HCT116 (cell line): ENCODE measurements around the gene NME1. TPM values are rescaled to one million over a fixed set of nuclear protein-coding genes. Genes with fewer than 3 reads are reported as not detected.

Source experiments
- ATAC-seq: fragments of 200-7000 bp; cut with Tn5 transposase; 2 replicates; pipeline ENCODE4 v1.9.1; 2020; ENCODE audit warnings: mild to moderate bottlenecking, moderate library complexity
- BruUV-seq: library from RNA; stranded (reverse); fragments of 400-500 nt; replicated peaks from 2 replicates; lab custom pipeline; 2021; lab: Mats Ljungman, UMichigan
- CTCF ChIA-PET: fragments of 300-600 bp; sonication (Branson Sonifier 250); formaldehyde crosslinking; loops from one replicate; lab custom pipeline; 2021; ENCODE audit warnings: antibody characterized with exemption; lab: Charles Lee
- POLR2A ChIA-PET: fragments of 300-600, 350-600 bp; sonication (Branson Sonifier 250); formaldehyde crosslinking; loops from one replicate; lab custom pipeline; 2021; ENCODE audit warnings: antibody characterized with exemption; lab: Charles Lee
- RAD21 ChIA-PET, 2 experiments: fragments of 300-600 bp; sonication (Branson Sonifier 250); formaldehyde crosslinking; loops; one replicate each; lab custom pipeline; 2023; ENCODE audit warnings: low total read pairs in 2 of 2; ENCODE audit not compliant: uncharacterized antibody in 2 of 2, unreplicated experiment in 2 of 2, low non-redundant PET in 1 of 2; lab: Charles Lee
- DNase-seq: peaks from one replicate; pipeline ENCODE4 v3.0.0-alpha.2; 2010; ENCODE audit warnings: low read depth, low spot score
- H2AFZ ChIP-seq: fragments of 200-600 bp; shearing (Covaris generic), sonication (generic); 2 replicates; pipeline ENCODE4 v1.6.1; 2017; ENCODE audit warnings: low read depth, mixed run types, mixed read lengths, antibody characterized with exemption, low read length; ENCODE audit not compliant: poor library complexity, severe bottlenecking
- H3K27ac ChIP-seq: 2 replicates; pipeline ENCODE4 v1.5.1; 2012; ENCODE audit warnings: low read depth, low read length
- H3K27me3 ChIP-seq: fragments of 200-600 bp; sonication (generic); 2 replicates; pipeline ENCODE4 v1.6.1; 2016; ENCODE audit warnings: mixed run types, low read length, mixed read lengths; ENCODE audit not compliant: insufficient read depth
- H3K36me3 ChIP-seq, 2 experiments: fragments of 200-500 bp in 1 of 2; fragments of 200-600 bp in 1 of 2; sonication (Bioruptor generic) in 1 of 2; sonication (generic) in 1 of 2; 2 replicates each; pipeline versions ENCODE4 v1.5.1 to v1.6.1; 2014 to 2016; ENCODE audit warnings: low read length in 2 of 2, inconsistent platforms in 1 of 2, mixed read lengths in 1 of 2, mixed run types in 1 of 2; ENCODE audit not compliant: insufficient read depth in 2 of 2, control insufficient read depth in 1 of 2
- H3K4me1 ChIP-seq, 2 experiments: fragments of 200-600 bp in 1 of 2; sonication (generic) in 1 of 2; 2 replicates each; pipeline versions ENCODE4 v1.5.1 to v1.6.1; 2012 to 2017; ENCODE audit warnings: low read length in 2 of 2, inconsistent platforms in 1 of 2, mild to moderate bottlenecking in 1 of 2, mixed read lengths in 1 of 2, mixed run types in 1 of 2, moderate library complexity in 1 of 2; ENCODE audit not compliant: insufficient read depth in 2 of 2, control insufficient read depth in 1 of 2
- H3K4me2 ChIP-seq: fragments of 200-600 bp; sonication (generic); 2 replicates; pipeline ENCODE4 v1.6.1; 2017; ENCODE audit warnings: mixed run types, low read length, mixed read lengths
- H3K4me3 ChIP-seq, 2 experiments: fragments of 200-600 bp in 1 of 2; sonication (generic) in 1 of 2; replicated peaks in 1 of 2; 2 replicates each; pipeline ENCODE4 v1.5.1; 2011 to 2016; ENCODE audit warnings: low read length in 2 of 2, control low read depth in 1 of 2, low read depth in 1 of 2, mild to moderate bottlenecking in 1 of 2, mixed read lengths in 1 of 2, mixed run types in 1 of 2
- H3K79me2 ChIP-seq: fragments of 200-600 bp; sonication (generic); 2 replicates; pipeline ENCODE4 v1.6.1; 2017; ENCODE audit warnings: mild to moderate bottlenecking, mixed run types, low read length, moderate library complexity, mixed read lengths; ENCODE audit not compliant: insufficient read depth
- H3K9ac ChIP-seq: fragments of 200-600 bp; sonication (generic); 2 replicates; pipeline ENCODE4 v1.6.1; 2016; ENCODE audit warnings: low read length, mixed read lengths
- H3K9me2 ChIP-seq: fragments of 200-600 bp; sonication (generic), shearing (Covaris generic); 2 replicates; pipeline ENCODE4 v1.6.1; 2017; ENCODE audit warnings: mixed run types, mild to moderate bottlenecking, moderate library complexity; ENCODE audit not compliant: insufficient read depth
- H3K9me3 ChIP-seq, 2 experiments: fragments of 200-500 bp in 1 of 2; fragments of 200-600 bp in 1 of 2; sonication (Bioruptor generic) in 1 of 2; sonication (generic) in 1 of 2; 2 replicates each; pipeline ENCODE4 v1.6.1; 2014 to 2017; ENCODE audit warnings: low read length in 2 of 2, mixed read lengths in 2 of 2, inconsistent platforms in 1 of 2, low read depth in 1 of 2, mild to moderate bottlenecking in 1 of 2, mixed run types in 1 of 2, moderate library complexity in 1 of 2; ENCODE audit not compliant: control insufficient read depth in 1 of 2, insufficient read depth in 1 of 2
- H4K20me1 ChIP-seq: fragments of 200-600 bp; sonication (generic), shearing (Covaris generic); 2 replicates; pipeline ENCODE4 v1.6.1; 2017; ENCODE audit warnings: mixed run types, mild to moderate bottlenecking, moderate library complexity; ENCODE audit not compliant: insufficient read depth
- CBX3 ChIP-seq: IDR thresholded peaks from 2 replicates; pipeline ENCODE4 v1.6.1; 2012; ENCODE audit warnings: low read depth
- CEBPB ChIP-seq: IDR thresholded peaks from 2 replicates; pipeline ENCODE4 v1.6.1; 2012; ENCODE audit warnings: low read depth
- ELF1 ChIP-seq: IDR thresholded peaks from 2 replicates; pipeline ENCODE4 v1.6.1; 2012; ENCODE audit warnings: low read depth, borderline replicate concordance
- EZH2 ChIP-seq: fragments of 200-600 bp; sonication (generic); IDR thresholded peaks from 2 replicates; pipeline ENCODE4 v1.6.1; 2017; ENCODE audit warnings: antibody characterized with exemption, mixed run types
- EZH2phosphoT487 ChIP-seq: fragments of 200-600 bp; IDR thresholded peaks from 2 replicates; pipeline ENCODE4 v1.6.1; 2018; ENCODE audit warnings: antibody characterized with exemption, borderline replicate concordance
- FOSL1 ChIP-seq: IDR thresholded peaks from 2 replicates; pipeline ENCODE4 v1.6.1; 2012; ENCODE audit warnings: low read depth
- JUND ChIP-seq: IDR thresholded peaks from 2 replicates; pipeline ENCODE4 v1.6.1; 2012
- POLR2A ChIP-seq: IDR thresholded peaks from 2 replicates; pipeline ENCODE4 v1.7.0; 2011; ENCODE audit warnings: borderline replicate concordance; ENCODE audit not compliant: insufficient read depth, insufficient read length; ENCODE audit errors: extremely low read depth
- POLR2AphosphoS5 ChIP-seq: IDR thresholded peaks from 2 replicates; pipeline ENCODE4 v1.6.1; 2011; ENCODE audit warnings: mild to moderate bottlenecking, low read depth, low read length, moderate library complexity
- RAD21 ChIP-seq: IDR thresholded peaks from 2 replicates; pipeline ENCODE4 v1.6.1; 2012; ENCODE audit warnings: low read depth, mild to moderate bottlenecking
- SIN3A ChIP-seq: IDR thresholded peaks from 2 replicates; pipeline ENCODE4 v1.6.1; 2012; ENCODE audit warnings: low read depth
- SP1 ChIP-seq: IDR thresholded peaks from 2 replicates; pipeline ENCODE4 v1.6.1; 2012; ENCODE audit warnings: low read depth
- SRF ChIP-seq: IDR thresholded peaks from 2 replicates; pipeline ENCODE4 v1.6.1; 2012; ENCODE audit warnings: low read depth
- TCF7L2 ChIP-seq: IDR thresholded peaks from 2 replicates; pipeline ENCODE4 v1.7.0; 2011; ENCODE audit warnings: borderline replicate concordance, inconsistent platforms; ENCODE audit not compliant: insufficient read depth, insufficient read length; ENCODE audit errors: extremely low read depth
- YY1 ChIP-seq: IDR thresholded peaks from 2 replicates; pipeline ENCODE4 v1.6.1; 2011; ENCODE audit warnings: low read length, low read depth, moderate library complexity, mild to moderate bottlenecking; ENCODE audit not compliant: insufficient replicate concordance; ENCODE audit errors: extremely low read depth
- ZFX ChIP-seq: fragments of 450-650 bp; IDR thresholded peaks from 2 replicates; pipeline ENCODE4 v1.6.1; 2017
- ZNF274 ChIP-seq: fragments of 200-500 bp; sonication (Bioruptor generic); IDR thresholded peaks from 2 replicates; pipeline ENCODE4 v1.6.1; 2014; ENCODE audit warnings: mild to moderate bottlenecking, low read depth, low read length, inconsistent platforms
- intact Hi-C: fragments of 100-400 bp; cut with micrococcal nuclease; formaldehyde crosslinking; loops from 2 replicates; pipeline ENCODE4 v1.10.0; 2022
- total RNA-seq: library from RNA; stranded (reverse); gene quantifications from one replicate; pipeline ENCODE4 v1.2.1, GENCODE V29; 2021; ENCODE audit not compliant: unreplicated experiment
- TF ChIP-seq, protein P1 (sequence below): IDR thresholded peaks from 2 replicates; pipeline ENCODE4 v1.6.1; 2012

The NME1 gene
- total RNA-seq, 1 experiment from 2014 or later = 510 TPM

- ChIA-PET POLR2A (interaction anchor here (1.1 to 2.3 kb wide), 3 partner anchors 12 to 299 kb away, joined by 5 to 9 read pairs (median 5); partner anchors contain the start of genes NME1, SPAG9 and TOB1), CTCF (interaction anchor here (0.7 to 1.7 kb wide), 4 partner anchors 11 to 165 kb away, joined by 3 to 14 read pairs (median 4); partner anchors contain the start of gene NME1), RAD21 (no interaction called here)
- ATAC-seq = peak; percentile 40
- TF ChIP-seq CBX3 = no peak
- TF ChIP-seq POLR2A = peak; percentile 80
- H3K4me1 ChIP-seq = peaks cover 13 to 24% of the 10 kb centered on the region in 2 experiments; a peak in 3 of 4 replicates
- peak overlapping the region; percentile 96 for H3K27ac ChIP-seq
- H3K9me2 ChIP-seq = no peaks in the 10 kb centered on the region
- H3K9ac ChIP-seq = peak overlapping the region; percentile 99
- BruUV-seq = TSS peak; percentile 83
- peaks cover 75% of the 10 kb centered on the region for H3K79me2 ChIP-seq
- peaks cover 52 to 60% of the 10 kb centered on the region in 2 experiments for H3K36me3 ChIP-seq
- H3K4me3 ChIP-seq = peak overlapping the region; percentile 90 to 91
- no peaks in the 10 kb centered on the region for H3K27me3 ChIP-seq
- peak overlapping the region; percentile 94 for H3K4me2 ChIP-seq
- intact Hi-C loops = loop anchor here (5.0 kb wide), 1 partner anchor 163 kb away; no protein-coding TSS in a partner anchor
- no peak for DNase-seq
- no peak overlapping the region for H2AFZ ChIP-seq
- H4K20me1 ChIP-seq = peaks cover 18% of the 10 kb centered on the region; the same call in 1 of the 2 replicates
- no peaks in the 10 kb centered on the region for H3K9me3 ChIP-seq
Observed at GRCh38 chr17:51165680-51166197, 12.4 kb downstream of the NME1 start.

GRCh38 chr17:51166198-51166986 is 13.0 kb downstream of the NME1 start, which contains the start of gene NME2:
NME2 (plus strand) TSS chr17:51166411; CDS start chr17:51166831, 420 bp downstream.
- intact Hi-C loops = loop anchor here (5.0 kb wide), 1 partner anchor 164 kb away; no protein-coding TSS in a partner anchor
- ChIA-PET CTCF (interaction anchor here (0.7 to 1.7 kb wide), 4 partner anchors 12 to 166 kb away, joined by 3 to 14 read pairs (median 4); partner anchors contain the start of gene NME1), RAD21 (no interaction called here), POLR2A (interaction anchor here (0.7 to 2.3 kb wide), 4 partner anchors 9 to 300 kb away, joined by 3 to 9 read pairs (median 5); partner anchors contain the start of genes NME1, SPAG9 and TOB1)
- peak within 1 kb of the TSS; percentile 94 for H3K4me2 ChIP-seq
- peak; percentile 90 for ATAC-seq
- BruUV-seq = no TSS peak
- peaks cover 13 to 24% of the 10 kb centered on the region in 2 experiments; a peak in 3 of 4 replicates for H3K4me1 ChIP-seq
- H3K27me3 ChIP-seq = no peaks in the 10 kb centered on the region
- peak within 1 kb of the TSS; percentile 99 for H3K9ac ChIP-seq
- peaks cover 52 to 60% of the 10 kb centered on the region in 2 experiments for H3K36me3 ChIP-seq
- DNase-seq = peak; percentile 76
- H3K9me3 ChIP-seq = no peaks in the 10 kb centered on the region
- H4K20me1 ChIP-seq = peaks cover 25% of the 10 kb centered on the region; the same call in 1 of the 2 replicates
- no peaks in the 10 kb centered on the region for H3K9me2 ChIP-seq
- no peak within 1 kb of the TSS for H2AFZ ChIP-seq
- H3K79me2 ChIP-seq = peaks cover 72% of the 10 kb centered on the region
- H3K4me3 ChIP-seq = peak within 1 kb of the TSS; percentile 90 to 91
- peak within 1 kb of the TSS; percentile 96 for H3K27ac ChIP-seq
- TF ChIP-seq EZH2phosphoT487 (no peak), FOSL1 (no peak), ELF1 (no peak; the same call in 1 of the 2 replicates), TCF7L2 (no peak), POLR2AphosphoS5 (peak; percentile 99), JUND (no peak), CEBPB (no peak), ZNF274 (no peak), SP1 (0 out of 2 replicates have a peak, but pooled peaks have one; percentile 52), POLR2A (peak; percentile 46), EZH2 (no peak), ZFX (peak; percentile 96), RAD21 (no peak), YY1 (no peak), SIN3A (peak; percentile 76), CBX3 (no peak; the same call in 1 of the 2 replicates), SRF (no peak)
- TF ChIP-seq, protein P1, sequence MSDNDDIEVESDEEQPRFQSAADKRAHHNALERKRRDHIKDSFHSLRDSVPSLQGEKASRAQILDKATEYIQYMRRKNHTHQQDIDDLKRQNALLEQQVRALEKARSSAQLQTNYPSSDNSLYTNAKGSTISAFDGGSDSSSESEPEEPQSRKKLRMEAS = peak; percentile 86
